Natural killer cell (primary cell): ENCODE measurements around the gene WFDC12. TPM values are rescaled to one million over a fixed set of nuclear protein-coding genes. Genes with fewer than 3 reads are reported as not detected.

Source experiments
- ATAC-seq, 3 donors: fragments of 150-1000 bp in 2 of 3; fragments of 200-7000 bp in 1 of 3; cut with Tn5 transposase; 1 replicate in 1 of 3; 2 replicates in 2 of 3; pipeline ENCODE4 v1.10.0; 2021; ENCODE audit warnings: mild to moderate bottlenecking in 2 of 3, moderate library complexity in 2 of 3
- DNase-seq, 2 donors: peaks; one replicate each; pipeline versions ENCODE4 v3.0.0 to v3.0.0-alpha.2; 2013 to 2021; ENCODE audit warnings: mixed read lengths in 1 of 2
- H3K27ac ChIP-seq: one replicate; pipeline ENCODE4 v1.5.1; 2013; ENCODE audit warnings: mild to moderate bottlenecking, low read length
- H3K27me3 ChIP-seq: one replicate; pipeline ENCODE4 v1.6.1; 2013; ENCODE audit warnings: low read length; ENCODE audit not compliant: control insufficient read depth, insufficient read depth
- H3K36me3 ChIP-seq: one replicate; pipeline ENCODE4 v1.6.1; 2013; ENCODE audit warnings: low read length; ENCODE audit not compliant: control insufficient read depth, insufficient read depth
- H3K4me1 ChIP-seq: one replicate; pipeline ENCODE4 v1.6.1; 2013; ENCODE audit warnings: low read length; ENCODE audit not compliant: control insufficient read depth, insufficient read depth
- H3K4me3 ChIP-seq: one replicate; pipeline ENCODE4 v1.5.1; 2013; ENCODE audit warnings: low read length
- H3K9me3 ChIP-seq: one replicate; pipeline ENCODE4 v1.6.1; 2013; ENCODE audit warnings: low read length; ENCODE audit not compliant: control insufficient read depth, insufficient read depth
- H3K27ac Mint-ChIP-seq, 2 donors: one replicate each; pipeline ENCODE4 v1.8.0; 2022; ENCODE audit warnings: mild to moderate bottlenecking in 2 of 2, mixed read lengths in 2 of 2, moderate library complexity in 1 of 2
- H3K27me3 Mint-ChIP-seq, 2 donors: one replicate each; pipeline ENCODE4 v1.8.0; 2022; ENCODE audit warnings: low read depth in 2 of 2, mixed read lengths in 2 of 2
- H3K36me3 Mint-ChIP-seq: one replicate; pipeline ENCODE4 v1.8.0; 2022; ENCODE audit warnings: mixed read lengths
- H3K4me1 Mint-ChIP-seq, 2 donors: one replicate each; pipeline ENCODE4 v1.8.0; 2022; ENCODE audit warnings: mixed read lengths in 2 of 2
- H3K4me3 Mint-ChIP-seq: one replicate; pipeline ENCODE4 v1.8.0; 2022; ENCODE audit warnings: mild to moderate bottlenecking, moderate library complexity, mixed read lengths
- H3K9me3 Mint-ChIP-seq, 2 donors: one replicate each; pipeline ENCODE4 v1.8.0; 2022; ENCODE audit warnings: mixed read lengths in 2 of 2
- CTCF ChIP-seq: fragments of 200-600 bp; IDR thresholded peaks from one replicate; pipeline ENCODE4 v1.8.0; 2022; ENCODE audit warnings: antibody characterized with exemption
- WGBS: methylation state at CpG from one replicate; pipeline ENCODE4 v1.1.7; 2013; ENCODE audit warnings: missing lambda C conversion rate; ENCODE audit not compliant: insufficient coverage; 5-methylcytosine and 5-hydroxymethylcytosine counted together
- intact Hi-C: fragments of 100-400 bp; cut with micrococcal nuclease; formaldehyde crosslinking; loops from one replicate; pipeline ENCODE4 v1.14.2; 2022
- total RNA-seq, 4 donors: library from RNA; stranded (reverse); fragments of 120-200 nt in 1 of 4; gene quantifications; one replicate each; pipeline versions ENCODE4 v1.2.3 to v1.2.4, GENCODE V29; 2013 to 2022

The WFDC12 gene
- total RNA-seq, 3 donors from 2014 or later (not counting 1 experiment from before 2014, with no cell fraction given): not detected

GRCh38 chr20:45100563-45101245 lies 23.6 kb downstream of the WFDC12 start, which contains the start of gene KCNS1:
Gene KCNS1, minus strand, starts transcription at chr20:45101127. Its CDS starts 1,891 bp downstream, at chr20:45099236.
- DNase-seq (no peak), ATAC-seq (no peak)
- no peaks in the 10 kb centered on the region for H3K36me3 Mint-ChIP-seq
- H3K9me3 Mint-ChIP-seq: no peaks in the 10 kb centered on the region
- H3K4me1 ChIP-seq: peaks cover 4% of the 10 kb centered on the region
- no peak within 1 kb of the TSS for H3K4me3 ChIP-seq
- H3K27ac Mint-ChIP-seq: no peak within 1 kb of the TSS
- no peak for TF ChIP-seq CTCF
- intact Hi-C loops: no loop called here
- peak within 1 kb of the TSS; percentile 18 for H3K4me3 Mint-ChIP-seq
- H3K27me3 Mint-ChIP-seq: peaks cover 34 to 51% of the 10 kb centered on the region in 2 donors
- WGBS: 7% methylated on average over 36 of the region's 38 CpGs
- H3K4me1 Mint-ChIP-seq: peaks cover 0 to 9% of the 10 kb centered on the region in 2 donors
- H3K9me3 ChIP-seq: no peaks in the 10 kb centered on the region
- H3K27ac ChIP-seq: no peak within 1 kb of the TSS
- peaks cover 18% of the 10 kb centered on the region for H3K27me3 ChIP-seq
- H3K36me3 ChIP-seq: no peaks in the 10 kb centered on the region

GRCh38 chr20:45098103-45098773 lies 26.0 kb downstream of the WFDC12 start:
- peak in 1 of 2 donors; percentile 59 for DNase-seq
- 15% methylated on average over 90 of the region's 91 CpGs for WGBS
- peaks cover 0 to 9% of the 10 kb centered on the region in 2 donors for H3K4me1 Mint-ChIP-seq

GRCh38 chr20:45097485-45098102 lies 26.7 kb downstream of the WFDC12 start:
- H3K4me1 ChIP-seq: peaks cover 4% of the 10 kb centered on the region
- no peaks in the 10 kb centered on the region for H3K36me3 ChIP-seq
- Mint-ChIP-seq H3K27ac (no peak overlapping the region), H3K4me3 (peak overlapping the region; percentile 58), H3K36me3 (no peaks in the 10 kb centered on the region), H3K4me1 (peaks cover 0 to 12% of the 10 kb centered on the region in 2 donors), H3K9me3 (no peaks in the 10 kb centered on the region), H3K27me3 (peaks cover 29 to 30% of the 10 kb centered on the region in 2 donors)
- H3K4me3 ChIP-seq: no peak overlapping the region
- no peak overlapping the region for H3K27ac ChIP-seq
- no peak for TF ChIP-seq CTCF
- ATAC-seq: peak; percentile 53 to 76 (median 76)
- peak in 1 of 2 donors; percentile 70 for DNase-seq
- intact Hi-C loops: loop anchor here (5.0 kb wide), 1 partner anchor 140 kb away; no protein-coding TSS in a partner anchor
- no peaks in the 10 kb centered on the region for H3K9me3 ChIP-seq
- peaks cover 18% of the 10 kb centered on the region for H3K27me3 ChIP-seq
- 29% methylated on average over 56 of the region's 56 CpGs for WGBS

More at GRCh38 chr20:45098103-45098773, 26.0 kb downstream of the WFDC12 start:
- Histone ChIP-seq H3K27ac (no peak overlapping the region), H3K27me3 (peaks cover 18% of the 10 kb centered on the region), H3K4me1 (peaks cover 4% of the 10 kb centered on the region), H3K4me3 (no peak overlapping the region), H3K36me3 (no peaks in the 10 kb centered on the region), H3K9me3 (no peaks in the 10 kb centered on the region)
- no peak for TF ChIP-seq CTCF
- peaks cover 29 to 37% of the 10 kb centered on the region in 2 donors for H3K27me3 Mint-ChIP-seq
- no peak overlapping the region for H3K4me3 Mint-ChIP-seq
- no peaks in the 10 kb centered on the region for H3K36me3 Mint-ChIP-seq
- peak in 2 of 3 donors; percentile 30 to 38 for ATAC-seq
- no peak overlapping the region for H3K27ac Mint-ChIP-seq
- intact Hi-C loops: loop anchor here (5.0 kb wide), 1 partner anchor 141 kb away; no protein-coding TSS in a partner anchor
- H3K9me3 Mint-ChIP-seq: no peaks in the 10 kb centered on the region
